PC-3 (cell line): ENCODE results near the gene PCDHGA8. TPM values are rescaled to one million over a fixed set of nuclear protein-coding genes. Genes with fewer than 3 reads are reported as not detected.

Experiments
- ATAC-seq: fragments of 200-7000 bp; cut with Tn5 transposase; 2 replicates; pipeline ENCODE4 v1.9.1; 2020; ENCODE audit warnings: mild to moderate bottlenecking, moderate library complexity
- BruUV-seq: library from RNA; stranded (reverse); fragments of 400-500 nt; replicated peaks from 2 replicates; lab custom pipeline; 2021; lab: Mats Ljungman, UMichigan
- CTCF ChIA-PET: fragments of 300-600 bp; sonication (Branson Sonifier 250); formaldehyde crosslinking; loops from one replicate; lab custom pipeline; 2022; ENCODE audit warnings: antibody characterized with exemption; lab: Charles Lee
- POLR2A ChIA-PET: fragments of 300-600 bp; sonication (Branson Sonifier 250); formaldehyde crosslinking; loops from one replicate; lab custom pipeline; 2022; ENCODE audit warnings: antibody characterized with exemption; ENCODE audit not compliant: unreplicated experiment; lab: Charles Lee
- DNase-seq: peaks from one replicate; pipeline ENCODE4 v3.0.0-alpha.2; 2015
- H2AFZ ChIP-seq: fragments of 300-600 bp; sonication (generic); 2 replicates; pipeline ENCODE4 v1.6.0; 2016; ENCODE audit warnings: antibody characterized with exemption, low read length
- H3F3A ChIP-seq: fragments of 300-600 bp; sonication (generic); one replicate; pipeline ENCODE4 v1.6.0; 2017; ENCODE audit warnings: antibody characterized with exemption, low read length, control low read depth, mild to moderate bottlenecking; ENCODE audit not compliant: unreplicated experiment
- H3K27ac ChIP-seq: fragments of 300-600 bp; sonication (generic); 2 replicates; pipeline ENCODE4 v1.5.1; 2016; ENCODE audit warnings: mild to moderate bottlenecking, low read length
- H3K27me3 ChIP-seq: fragments of 300-600 bp; sonication (generic); 2 replicates; pipeline ENCODE4 v1.6.1; 2016; ENCODE audit warnings: low read length, mixed read lengths
- H3K36me3 ChIP-seq: fragments of 300-600 bp; sonication (generic); 2 replicates; pipeline ENCODE4 v1.6.1; 2016; ENCODE audit warnings: low read depth, mixed run types, low read length, mixed read lengths
- H3K4me1 ChIP-seq: fragments of 300-600 bp; sonication (generic); 2 replicates; pipeline ENCODE4 v1.5.1; 2016; ENCODE audit warnings: low read length; ENCODE audit not compliant: insufficient read depth
- H3K4me2 ChIP-seq: fragments of 300-600 bp; sonication (generic); 2 replicates; pipeline ENCODE4 v1.6.0; 2016; ENCODE audit warnings: low read length
- H3K4me3 ChIP-seq: fragments of 300-600 bp; sonication (generic); 2 replicates; pipeline ENCODE4 v1.5.1; 2016; ENCODE audit warnings: mild to moderate bottlenecking, low read length, mixed read lengths
- H3K79me2 ChIP-seq: fragments of 300-600 bp; sonication (generic); 2 replicates; pipeline ENCODE4 v1.6.1; 2017; ENCODE audit warnings: low read length, mixed read lengths
- H3K9ac ChIP-seq: fragments of 300-600 bp; sonication (generic); 2 replicates; pipeline ENCODE4 v1.6.0; 2016; ENCODE audit warnings: mild to moderate bottlenecking, low read length
- H3K9me2 ChIP-seq: fragments of 300-600 bp; sonication (generic); replicated peaks from 2 replicates; pipeline ENCODE4 v1.6.1; 2016; ENCODE audit warnings: mixed run types, low read length, mixed read lengths
- H3K9me3 ChIP-seq: fragments of 300-600 bp; sonication (generic); 2 replicates; pipeline ENCODE4 v1.6.1; 2016; ENCODE audit warnings: low read length, mixed read lengths
- H4K20me1 ChIP-seq: fragments of 300-600 bp; sonication (generic); 2 replicates; pipeline ENCODE4 v1.6.1; 2016; ENCODE audit warnings: low read length, mixed read lengths
- EZH2 ChIP-seq: fragments of 300-600 bp; sonication (generic); IDR thresholded peaks from one replicate; pipeline ENCODE4 v1.6.1; 2017; ENCODE audit warnings: antibody characterized with exemption, mild to moderate bottlenecking, low read length; ENCODE audit not compliant: unreplicated experiment
- EZH2phosphoT487 ChIP-seq: fragments of 300-600 bp; sonication (generic); IDR thresholded peaks from 2 replicates; pipeline ENCODE4 v1.6.1; 2018; ENCODE audit warnings: mild to moderate bottlenecking, antibody characterized with exemption, low read length, borderline replicate concordance
- intact Hi-C: fragments of 100-400 bp; cut with micrococcal nuclease; formaldehyde crosslinking; loops from 2 replicates; pipeline ENCODE4 v1.9.0; 2023
- total RNA-seq: library from RNA; depleted of rRNA; stranded (reverse); fragments of >200 nt; gene quantifications from 2 replicates; pipeline ENCODE4 v1.2.3, GENCODE V29; 2014
- TF ChIP-seq, protein P1 (sequence below): fragments of 300-600 bp; sonication (generic); conservative IDR thresholded peaks from 2 replicates; pipeline ENCODE4 v1.5.1; 2017; ENCODE audit warnings: antibody characterized with exemption, low read depth, mild to moderate bottlenecking, low read length

Gene PCDHGA8
- total RNA-seq, 1 experiment from 2014 or later = 0.51 TPM

DNA sequence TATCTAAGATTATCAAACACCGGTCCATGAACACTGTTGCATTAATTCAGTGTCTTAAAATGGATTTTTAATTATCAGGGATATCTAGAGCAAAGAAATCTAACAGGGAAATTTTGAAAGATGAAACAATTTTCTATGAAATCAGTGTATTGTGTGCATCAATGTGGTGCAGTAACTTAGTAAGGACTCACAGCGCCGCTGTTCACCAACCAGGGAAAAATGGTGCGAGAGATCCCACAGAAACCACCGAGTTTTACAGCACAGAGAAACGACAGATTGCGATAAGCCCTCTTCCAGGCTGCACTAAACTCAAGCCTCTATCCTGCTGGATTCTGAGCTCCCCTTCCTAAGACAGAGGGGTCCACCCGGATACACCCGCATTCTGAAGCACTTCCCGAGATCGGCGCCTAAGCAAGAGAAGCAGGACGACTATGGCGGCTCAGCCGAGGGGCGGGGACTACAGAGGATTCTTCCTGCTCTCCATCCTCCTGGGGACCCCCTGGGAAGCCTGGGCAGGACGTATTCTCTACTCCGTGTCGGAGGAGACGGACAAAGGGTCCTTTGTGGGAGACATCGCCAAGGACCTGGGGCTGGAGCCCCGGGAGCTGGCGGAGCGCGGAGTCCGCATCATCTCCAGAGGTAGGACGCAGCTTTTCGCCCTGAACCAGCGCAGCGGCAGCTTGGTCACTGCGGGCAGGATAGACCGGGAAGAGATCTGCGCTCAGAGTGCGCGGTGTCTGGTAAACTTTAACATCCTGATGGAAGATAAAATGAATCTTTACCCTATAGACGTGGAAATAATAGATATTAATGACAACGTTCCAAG, 9.8 kb upstream of the PCDHGA8 start, which contains the start of gene PCDHGA7:
Gene PCDHGA7, plus strand, starts transcription at position 274 of the 826 bp plus-strand sequence. Its CDS starts 158 bp downstream, at position 432.
- Histone ChIP-seq H2AFZ (no peak within 1 kb of the TSS), H4K20me1 (no peaks in the 10 kb centered on the region), H3K27ac (no peak within 1 kb of the TSS), H3K9ac (no peak within 1 kb of the TSS), H3K4me3 (no peak within 1 kb of the TSS), H3K36me3 (no peaks in the 10 kb centered on the region), H3K79me2 (no peaks in the 10 kb centered on the region), H3K4me2 (no peak within 1 kb of the TSS), H3K27me3 (no peaks in the 10 kb centered on the region), H3K4me1 (no peaks in the 10 kb centered on the region), H3F3A (no peaks in the 10 kb centered on the region), H3K9me2 (no peaks in the 10 kb centered on the region), H3K9me3 (0 out of 2 replicates have a peak, but pooled peaks cover 3% of the 10 kb centered on the region)
- DNase-seq (no peak), ATAC-seq (no peak)
- intact Hi-C loops = no loop called here
- ChIA-PET CTCF (no interaction called here), POLR2A (no interaction called here)
- BruUV-seq = no TSS peak
- TF ChIP-seq EZH2phosphoT487 (no peak), EZH2 (no peak)
- TF ChIP-seq, protein P1, sequence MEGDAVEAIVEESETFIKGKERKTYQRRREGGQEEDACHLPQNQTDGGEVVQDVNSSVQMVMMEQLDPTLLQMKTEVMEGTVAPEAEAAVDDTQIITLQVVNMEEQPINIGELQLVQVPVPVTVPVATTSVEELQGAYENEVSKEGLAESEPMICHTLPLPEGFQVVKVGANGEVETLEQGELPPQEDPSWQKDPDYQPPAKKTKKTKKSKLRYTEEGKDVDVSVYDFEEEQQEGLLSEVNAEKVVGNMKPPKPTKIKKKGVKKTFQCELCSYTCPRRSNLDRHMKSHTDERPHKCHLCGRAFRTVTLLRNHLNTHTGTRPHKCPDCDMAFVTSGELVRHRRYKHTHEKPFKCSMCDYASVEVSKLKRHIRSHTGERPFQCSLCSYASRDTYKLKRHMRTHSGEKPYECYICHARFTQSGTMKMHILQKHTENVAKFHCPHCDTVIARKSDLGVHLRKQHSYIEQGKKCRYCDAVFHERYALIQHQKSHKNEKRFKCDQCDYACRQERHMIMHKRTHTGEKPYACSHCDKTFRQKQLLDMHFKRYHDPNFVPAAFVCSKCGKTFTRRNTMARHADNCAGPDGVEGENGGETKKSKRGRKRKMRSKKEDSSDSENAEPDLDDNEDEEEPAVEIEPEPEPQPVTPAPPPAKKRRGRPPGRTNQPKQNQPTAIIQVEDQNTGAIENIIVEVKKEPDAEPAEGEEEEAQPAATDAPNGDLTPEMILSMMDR = no peak

DNA sequence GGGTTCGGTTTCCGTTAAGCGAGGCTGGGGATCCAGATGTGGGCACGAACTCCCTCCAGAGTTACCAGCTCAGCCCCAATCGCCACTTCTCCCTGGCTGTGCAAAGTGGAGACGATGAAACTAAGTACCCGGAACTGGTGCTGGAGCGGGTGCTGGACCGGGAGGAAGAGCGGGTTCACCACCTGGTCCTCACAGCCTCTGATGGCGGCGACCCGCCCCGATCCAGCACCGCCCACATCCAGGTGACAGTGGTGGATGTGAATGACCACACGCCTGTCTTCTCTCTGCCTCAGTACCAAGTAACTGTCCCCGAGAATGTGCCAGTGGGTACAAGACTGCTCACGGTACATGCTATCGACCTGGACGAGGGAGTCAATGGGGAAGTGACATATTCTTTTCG, 9.1 kb upstream of the PCDHGA8 start:
- Histone ChIP-seq H4K20me1 (no peaks in the 10 kb centered on the region), H3K36me3 (no peaks in the 10 kb centered on the region), H3K27me3 (no peaks in the 10 kb centered on the region), H3K4me3 (no peak overlapping the region), H3F3A (no peaks in the 10 kb centered on the region), H2AFZ (no peak overlapping the region), H3K4me1 (no peaks in the 10 kb centered on the region), H3K4me2 (no peak overlapping the region), H3K27ac (no peak overlapping the region), H3K79me2 (no peaks in the 10 kb centered on the region), H3K9me2 (no peaks in the 10 kb centered on the region), H3K9ac (no peak overlapping the region), H3K9me3 (0 out of 2 replicates have a peak, but pooled peaks cover 4% of the 10 kb centered on the region)
- CTCF ChIA-PET = no interaction called here
- TF ChIP-seq EZH2phosphoT487 = no peak
- TF ChIP-seq, protein P1 = no peak
- intact Hi-C loops = no loop called here
- ATAC-seq (no peak), DNase-seq (no peak)
- POLR2A ChIA-PET = no interaction called here
- BruUV-seq = no TSS peak
